ENCODE data around the gene TSPAN17. TPM values are rescaled to one million over a fixed set of nuclear protein-coding genes. Genes with fewer than 3 reads are reported as not detected.

The TSPAN17 gene
- total RNA-seq, 1 donor from 2014 or later, result 16.9 TPM

DNA sequence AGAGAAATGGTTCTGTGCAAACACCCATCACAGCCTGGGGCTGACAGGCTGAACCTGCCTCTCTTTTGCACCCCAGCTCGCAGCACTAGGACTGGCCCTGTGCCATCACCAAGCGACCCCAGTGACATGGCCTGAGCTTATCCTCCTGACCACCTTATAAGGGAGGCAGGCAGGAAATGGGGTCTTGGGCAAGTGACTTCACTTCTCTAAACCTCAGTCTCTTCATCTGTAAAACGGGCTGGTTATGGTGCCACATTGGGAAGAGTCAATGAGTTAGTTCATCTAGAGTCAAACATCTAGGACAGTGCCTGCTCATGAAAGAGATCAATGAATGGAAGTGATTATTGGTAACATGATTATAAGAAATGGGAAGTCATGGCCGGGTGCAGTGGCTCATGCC lies 23.1 kb upstream of the TSPAN17 start:
- TF ChIP-seq POLR2A (IDR thresholded peaks at IDR 0.05) (no peak), POLR2AphosphoS5 (IDR thresholded peaks at IDR 0.05; ENCODE audit: insufficient read depth in 1 of 2, low read depth in 1 of 2) (no peak)
- TF ChIP-seq, protein P1, sequence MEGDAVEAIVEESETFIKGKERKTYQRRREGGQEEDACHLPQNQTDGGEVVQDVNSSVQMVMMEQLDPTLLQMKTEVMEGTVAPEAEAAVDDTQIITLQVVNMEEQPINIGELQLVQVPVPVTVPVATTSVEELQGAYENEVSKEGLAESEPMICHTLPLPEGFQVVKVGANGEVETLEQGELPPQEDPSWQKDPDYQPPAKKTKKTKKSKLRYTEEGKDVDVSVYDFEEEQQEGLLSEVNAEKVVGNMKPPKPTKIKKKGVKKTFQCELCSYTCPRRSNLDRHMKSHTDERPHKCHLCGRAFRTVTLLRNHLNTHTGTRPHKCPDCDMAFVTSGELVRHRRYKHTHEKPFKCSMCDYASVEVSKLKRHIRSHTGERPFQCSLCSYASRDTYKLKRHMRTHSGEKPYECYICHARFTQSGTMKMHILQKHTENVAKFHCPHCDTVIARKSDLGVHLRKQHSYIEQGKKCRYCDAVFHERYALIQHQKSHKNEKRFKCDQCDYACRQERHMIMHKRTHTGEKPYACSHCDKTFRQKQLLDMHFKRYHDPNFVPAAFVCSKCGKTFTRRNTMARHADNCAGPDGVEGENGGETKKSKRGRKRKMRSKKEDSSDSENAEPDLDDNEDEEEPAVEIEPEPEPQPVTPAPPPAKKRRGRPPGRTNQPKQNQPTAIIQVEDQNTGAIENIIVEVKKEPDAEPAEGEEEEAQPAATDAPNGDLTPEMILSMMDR (IDR thresholded peaks at IDR 0.05), result no peak
- H3K27me3 ChIP-seq, result peaks cover 11% of the 10 kb centered on the region
- intact Hi-C loops (cut with DNase I), result no loop called here
- no peak for DNase-seq (ENCODE audit: extremely low spot score in 2 of 2)
- no peak overlapping the region for H3K4me3 ChIP-seq
- peaks cover 15% of the 10 kb centered on the region for H3K4me1 ChIP-seq
- no peak overlapping the region for H3K27ac ChIP-seq
- no peaks in the 10 kb centered on the region for H3K36me3 ChIP-seq
- no peaks in the 10 kb centered on the region for H3K9me3 ChIP-seq

DNA sequence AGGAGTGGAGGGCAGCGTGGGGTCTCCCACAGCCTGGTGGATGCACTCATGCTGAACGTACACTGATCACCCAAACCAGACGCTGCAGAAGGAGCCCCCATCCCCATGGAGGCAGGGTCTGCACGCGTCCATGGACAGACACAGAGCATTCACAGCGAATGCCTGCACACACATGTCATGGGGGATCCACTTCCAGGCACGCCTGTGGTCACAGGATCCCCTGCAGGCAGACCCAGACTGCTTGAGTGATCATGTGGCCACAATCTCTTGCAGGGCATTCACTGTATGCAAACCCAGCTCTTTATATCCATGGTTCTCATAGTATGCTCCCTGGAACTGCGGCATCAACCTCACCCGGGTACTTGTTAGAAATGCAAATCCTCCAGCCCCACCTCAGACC lies 22.3 kb upstream of the TSPAN17 start:
- intact Hi-C loops (cut with DNase I), result no loop called here
- H3K27me3 ChIP-seq, result peaks cover 3% of the 10 kb centered on the region
- H3K36me3 ChIP-seq, result no peaks in the 10 kb centered on the region
- H3K4me1 ChIP-seq, result peaks cover 14% of the 10 kb centered on the region
- H3K4me3 ChIP-seq, result no peak overlapping the region
- H3K9me3 ChIP-seq, result no peaks in the 10 kb centered on the region
- no peak for DNase-seq (ENCODE audit: extremely low spot score in 2 of 2)
- no peak for TF ChIP-seq POLR2A (IDR thresholded peaks at IDR 0.05)
- no peak for TF ChIP-seq POLR2AphosphoS5 (IDR thresholded peaks at IDR 0.05; ENCODE audit: insufficient read depth in 1 of 2, low read depth in 1 of 2)
- TF ChIP-seq, protein P1 (IDR thresholded peaks at IDR 0.05), result no peak
- no peak overlapping the region for H3K27ac ChIP-seq

DNA sequence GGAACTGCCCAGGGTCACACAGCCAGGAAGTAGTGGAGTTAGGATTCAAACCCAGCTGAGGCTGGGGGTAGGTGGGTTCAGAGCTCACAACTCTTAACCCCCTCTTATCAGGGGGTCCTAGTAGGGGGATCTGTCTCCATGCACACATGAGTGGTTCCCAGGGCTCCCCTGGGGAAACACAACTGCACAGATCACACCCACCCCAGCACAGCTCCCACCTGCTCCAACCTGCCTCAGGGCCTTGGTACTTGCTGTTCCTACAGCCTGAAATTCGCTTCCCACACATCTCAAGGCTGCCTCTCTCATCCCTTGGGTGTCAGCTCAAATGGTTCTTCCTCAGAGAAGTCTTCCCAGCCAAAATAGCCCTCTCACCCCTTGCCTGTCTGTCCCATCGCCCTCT lies 21.8 kb upstream of the TSPAN17 start:
- Histone ChIP-seq H3K4me3 (no peak overlapping the region), H3K36me3 (no peaks in the 10 kb centered on the region), H3K4me1 (peaks cover 14% of the 10 kb centered on the region), H3K9me3 (no peaks in the 10 kb centered on the region), H3K27ac (no peak overlapping the region), H3K27me3 (no peaks in the 10 kb centered on the region)
- TF ChIP-seq POLR2A (IDR thresholded peaks at IDR 0.05), result no peak
- TF ChIP-seq, protein P1 (IDR thresholded peaks at IDR 0.05), result no peak
- intact Hi-C loops (cut with DNase I), result no loop called here
- no peak for DNase-seq (ENCODE audit: extremely low spot score in 2 of 2)

DNA sequence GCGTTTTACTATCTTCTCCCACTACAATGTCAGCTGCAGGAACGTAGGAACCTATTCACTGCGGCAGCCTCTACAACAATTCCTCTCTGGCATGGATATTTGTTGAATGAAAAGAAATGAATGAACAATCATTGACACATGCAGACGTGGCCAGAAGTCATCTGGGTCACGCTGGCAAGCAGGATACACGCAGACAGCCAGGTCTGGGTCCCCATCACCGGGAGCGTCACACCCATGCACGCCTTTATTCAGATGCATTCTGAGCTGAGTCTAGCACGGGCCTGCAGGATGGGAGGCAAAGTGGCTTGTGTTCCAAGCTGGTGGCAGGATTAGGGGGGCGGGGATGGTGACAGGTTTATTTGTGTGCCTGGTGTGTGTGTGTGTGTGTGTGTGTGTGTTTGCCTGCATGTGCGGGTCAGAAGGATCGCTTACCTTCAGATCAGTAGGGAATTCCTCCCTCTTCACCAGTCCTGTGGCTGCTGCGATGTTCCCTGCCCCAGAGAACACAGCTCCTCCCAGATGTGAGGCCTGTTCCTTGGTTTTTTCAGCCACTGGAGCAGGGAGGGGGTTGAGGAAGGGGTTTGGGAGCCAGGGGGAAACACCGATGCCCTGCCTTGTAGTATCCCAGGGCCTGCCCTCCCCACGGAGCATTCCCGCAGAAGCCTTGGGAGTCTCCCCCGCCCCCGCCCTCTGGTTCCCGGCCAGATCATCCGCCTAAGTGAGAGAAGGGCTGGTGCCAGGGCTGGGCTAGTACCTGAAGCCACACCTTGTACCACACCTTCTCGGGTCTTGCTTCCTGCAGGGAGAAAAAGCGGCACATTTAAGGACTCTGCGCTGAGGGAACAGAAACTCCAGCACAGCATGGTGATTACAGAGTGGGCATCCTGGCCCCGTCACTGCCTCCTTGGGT lies 21.1 kb upstream of the TSPAN17 start:
- no peak overlapping the region for H3K4me3 ChIP-seq
- TF ChIP-seq POLR2A (IDR thresholded peaks at IDR 0.05) (no peak), POLR2AphosphoS5 (IDR thresholded peaks at IDR 0.05; ENCODE audit: insufficient read depth in 1 of 2, low read depth in 1 of 2) (no peak)
- TF ChIP-seq, protein P1 (IDR thresholded peaks at IDR 0.05), result no peak
- no peaks in the 10 kb centered on the region for H3K27me3 ChIP-seq
- H3K27ac ChIP-seq, result no peak overlapping the region
- intact Hi-C loops (cut with DNase I), result no loop called here
- peaks cover 14% of the 10 kb centered on the region for H3K4me1 ChIP-seq
- no peaks in the 10 kb centered on the region for H3K9me3 ChIP-seq
- no peak for DNase-seq (ENCODE audit: extremely low spot score in 2 of 2)
- no peaks in the 10 kb centered on the region for H3K36me3 ChIP-seq

DNA sequence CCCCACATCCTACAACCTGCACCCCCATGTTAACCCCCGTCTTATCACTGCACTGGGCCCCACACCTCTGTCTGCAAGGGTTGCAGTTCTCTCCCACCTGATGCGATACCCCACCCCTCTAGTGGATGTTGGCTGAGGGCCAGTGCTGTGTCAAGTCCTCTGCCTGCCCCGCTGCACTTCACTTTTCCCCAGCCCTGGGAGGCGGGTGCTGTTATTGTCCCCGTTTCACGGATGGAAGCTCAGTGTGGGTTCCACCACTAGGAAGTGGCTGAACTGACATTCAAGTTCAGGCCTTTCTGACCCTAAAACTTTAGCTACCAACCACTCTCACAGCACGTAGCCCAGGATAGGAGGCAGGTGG lies 20.4 kb upstream of the TSPAN17 start:
- intact Hi-C loops (cut with DNase I), result no loop called here

More for the DNA sequence above, 20.4 kb upstream of the TSPAN17 start:
- DNase-seq (ENCODE audit: extremely low spot score in 2 of 2), result no peak
- Histone ChIP-seq H3K4me1 (peaks cover 14% of the 10 kb centered on the region), H3K36me3 (no peaks in the 10 kb centered on the region), H3K27me3 (no peaks in the 10 kb centered on the region), H3K27ac (no peak overlapping the region), H3K9me3 (no peaks in the 10 kb centered on the region), H3K4me3 (no peak overlapping the region)
- TF ChIP-seq POLR2AphosphoS5 (IDR thresholded peaks at IDR 0.05; ENCODE audit: insufficient read depth in 1 of 2, low read depth in 1 of 2) (no peak), POLR2A (IDR thresholded peaks at IDR 0.05) (no peak)
- TF ChIP-seq, protein P1 (IDR thresholded peaks at IDR 0.05), result no peak

All from vagina (tissue), 2 donors.